CD14-positive monocyte (primary cell): ENCODE data around the gene CDKN2C. TPM values are rescaled to one million over a fixed set of nuclear protein-coding genes. Genes with fewer than 3 reads are reported as not detected.

Experiments used
- DNase-seq, 3 donors: peaks; one replicate each; pipeline ENCODE4 v3.0.0-alpha.2; 2011 to 2022
- H2AFZ ChIP-seq: 2 replicates; pipeline ENCODE4 v1.6.0; 2012; ENCODE audit warnings: mild to moderate bottlenecking, low read depth, low read length, inconsistent platforms; ENCODE audit not compliant: insufficient read depth, poor library complexity, severe bottlenecking
- H3K27ac ChIP-seq, 2 donors: 1 replicate in 1 of 2; 2 replicates in 1 of 2; pipeline ENCODE4 v1.5.1; 2012 to 2013; ENCODE audit warnings: low read length in 2 of 2, control low read depth in 1 of 2, inconsistent platforms in 1 of 2, low read depth in 1 of 2, mild to moderate bottlenecking in 1 of 2
- H3K27me3 ChIP-seq, 2 donors: one replicate each; pipeline versions ENCODE4 v1.6.0 to v1.6.1; 2011 to 2013; ENCODE audit warnings: low read length in 2 of 2; ENCODE audit not compliant: control insufficient read depth in 2 of 2, insufficient read depth in 2 of 2
- H3K36me3 ChIP-seq, 2 donors: replicated peaks in 1 of 2; 1 replicate in 1 of 2; 2 replicates in 1 of 2; pipeline versions ENCODE4 v1.5.1 to v1.6.1; 2012 to 2013; ENCODE audit warnings: low read length in 2 of 2, control low read depth in 1 of 2, inconsistent platforms in 1 of 2, mild to moderate bottlenecking in 1 of 2; ENCODE audit not compliant: insufficient read depth in 2 of 2, control insufficient read depth in 1 of 2
- H3K4me1 ChIP-seq, 2 donors: 1 replicate in 1 of 2; 2 replicates in 1 of 2; pipeline versions ENCODE4 v1.5.1 to v1.6.1; 2012 to 2013; ENCODE audit warnings: low read length in 2 of 2, control low read depth in 1 of 2, inconsistent platforms in 1 of 2, mild to moderate bottlenecking in 1 of 2, moderate library complexity in 1 of 2; ENCODE audit not compliant: insufficient read depth in 2 of 2, control insufficient read depth in 1 of 2
- H3K4me2 ChIP-seq: replicated peaks from 2 replicates; pipeline ENCODE3; 2012; ENCODE audit warnings: low read length, moderate library complexity, mild to moderate bottlenecking; ENCODE audit not compliant: poor library complexity, severe bottlenecking; ENCODE audit errors: extremely low read depth
- H3K4me3 ChIP-seq, 3 experiments: fragments of 200-600 bp in 1 of 3; sonication (generic) in 1 of 3; replicated peaks in 1 of 3; 1 replicate in 2 of 3; 2 replicates in 1 of 3; pipeline ENCODE4 v1.5.1; 2011 to 2013; ENCODE audit warnings: low read length in 3 of 3, mild to moderate bottlenecking in 3 of 3, control low read depth in 2 of 3, low read depth in 2 of 3, inconsistent platforms in 1 of 3, moderate library complexity in 1 of 3
- H3K79me2 ChIP-seq: 2 replicates; pipeline ENCODE4 v1.6.0; 2012; ENCODE audit warnings: mild to moderate bottlenecking, control low read depth, inconsistent platforms, low read length, moderate library complexity; ENCODE audit not compliant: insufficient read depth
- H3K9ac ChIP-seq: 2 replicates; pipeline ENCODE4 v1.6.0; 2017; ENCODE audit warnings: low read length, mild to moderate bottlenecking; ENCODE audit not compliant: insufficient read depth, poor library complexity, severe bottlenecking
- H3K9me3 ChIP-seq, 2 donors: replicated peaks in 1 of 2; 1 replicate in 1 of 2; 2 replicates in 1 of 2; pipeline versions ENCODE4 v1.5.1 to v1.6.1; 2012 to 2013; ENCODE audit warnings: low read length in 2 of 2, control low read depth in 1 of 2; ENCODE audit not compliant: control insufficient read depth in 1 of 2, insufficient read depth in 1 of 2
- H4K20me1 ChIP-seq: 2 replicates; pipeline ENCODE4 v1.6.0; 2012; ENCODE audit warnings: mild to moderate bottlenecking, low read length, control low read depth, moderate library complexity; ENCODE audit not compliant: insufficient read depth
- H3K27ac Mint-ChIP-seq, 7 donors: one replicate each; pipeline ENCODE4 v1.8.0; 2020; ENCODE audit warnings: mild to moderate bottlenecking in 7 of 7, mixed read lengths in 7 of 7, moderate library complexity in 6 of 7, inconsistent platforms in 2 of 7
- H3K27me3 Mint-ChIP-seq, 3 donors: one replicate each; pipeline ENCODE4 v1.8.0; 2021 to 2022; ENCODE audit warnings: low read depth in 3 of 3, mild to moderate bottlenecking in 3 of 3, mixed read lengths in 3 of 3, moderate library complexity in 3 of 3, inconsistent platforms in 1 of 3
- H3K36me3 Mint-ChIP-seq, 2 donors: one replicate each; pipeline ENCODE4 v1.8.0; 2020; ENCODE audit warnings: mixed read lengths in 2 of 2, inconsistent platforms in 1 of 2, mild to moderate bottlenecking in 1 of 2
- H3K4me1 Mint-ChIP-seq: one replicate; pipeline ENCODE4 v1.8.0; 2020; ENCODE audit warnings: mild to moderate bottlenecking, mixed read lengths
- H3K4me3 Mint-ChIP-seq, 2 donors: one replicate each; pipeline ENCODE4 v1.8.0; 2020; ENCODE audit warnings: mild to moderate bottlenecking in 2 of 2, mixed read lengths in 2 of 2, moderate library complexity in 1 of 2
- H3K9me3 Mint-ChIP-seq, 7 donors: one replicate each; pipeline ENCODE4 v1.8.0; 2020 to 2022; ENCODE audit warnings: mixed read lengths in 7 of 7, mild to moderate bottlenecking in 6 of 7, moderate library complexity in 6 of 7, inconsistent platforms in 2 of 7
- CTCF ChIP-seq: fragments of 200-600 bp; IDR thresholded peaks from one replicate; pipeline ENCODE4 v1.8.0; 2022; ENCODE audit warnings: antibody characterized with exemption, mild to moderate bottlenecking
- WGBS: methylation state at CpG from one replicate; pipeline ENCODE4 v1.1.5; 2013; ENCODE audit warnings: missing lambda C conversion rate; ENCODE audit not compliant: insufficient coverage; 5-methylcytosine and 5-hydroxymethylcytosine counted together
- intact Hi-C, 2 donors: fragments of 100-400 bp; cut with micrococcal nuclease; formaldehyde crosslinking; loops; one replicate each; pipeline versions ENCODE4 v1.15.0 to v1.15.1; 2023
- polyA plus RNA-seq, 3 donors: library from polyadenylated mRNA; depleted of rRNA in 1 of 3; unstranded in 2 of 3; stranded (reverse) in 1 of 3; fragments of 300-500 nt in 2 of 3; fragments of >200 nt in 1 of 3; fragmentation: Illumina TruSeq in 2 of 3; gene quantifications; 1 replicate in 2 of 3; 2 replicates in 1 of 3; pipeline ENCODE4 v1.2.3, GENCODE V29; 2012 to 2021

Gene CDKN2C
- polyA plus RNA-seq, 3 donors = 5.3 to 9.9 (median 7.4) TPM

- WGBS = no CpG with 5 or more reads among the region's 1 CpG
- no peak overlapping the region for H3K4me3 Mint-ChIP-seq
- H3K27ac Mint-ChIP-seq = no peak overlapping the region
- Histone ChIP-seq H3K27me3 (peaks cover 26 to 35% of the 10 kb centered on the region in 2 donors), H3K4me2 (no peak overlapping the region), H4K20me1 (no peaks in the 10 kb centered on the region), H3K27ac (no peak overlapping the region), H3K9ac (no peak overlapping the region), H3K4me3 (no peak overlapping the region), H3K9me3 (peaks cover 0 to 9% of the 10 kb centered on the region in 2 donors), H3K79me2 (peaks cover 46% of the 10 kb centered on the region), H3K36me3 (no peaks in the 10 kb centered on the region), H2AFZ (no peak overlapping the region), H3K4me1 (peaks cover 29 to 54% of the 10 kb centered on the region in 2 donors)
- no peak for DNase-seq
- peaks cover 40% of the 10 kb centered on the region for H3K4me1 Mint-ChIP-seq
- TF ChIP-seq CTCF = no peak
- intact Hi-C loops = loop anchor here in 1 of 2 donors (10.0 kb wide), 1 partner anchor 190 kb away; no protein-coding TSS in a partner anchor
- peaks cover 0 to 6% (median 1%) of the 10 kb centered on the region in 7 donors for H3K9me3 Mint-ChIP-seq
- peaks cover 26 to 37% (median 29%) of the 10 kb centered on the region in 3 donors for H3K27me3 Mint-ChIP-seq
- H3K36me3 Mint-ChIP-seq = peaks cover 20 to 22% of the 10 kb centered on the region in 2 donors
Observed at GRCh38 chr1:50974618-50974935, 4.5 kb downstream of the CDKN2C start.

- no peaks in the 10 kb centered on the region for H3K36me3 ChIP-seq
- intact Hi-C loops = loop anchor here in 1 of 2 donors (10.0 kb wide), 1 partner anchor 189 kb away; no protein-coding TSS in a partner anchor
- peaks cover 32 to 44% of the 10 kb centered on the region in 2 donors for H3K27me3 ChIP-seq
- no peak overlapping the region for H3K4me3 Mint-ChIP-seq
- peaks cover 40% of the 10 kb centered on the region for H3K4me1 Mint-ChIP-seq
- H3K9me3 Mint-ChIP-seq = peaks cover 0 to 5% (median 1%) of the 10 kb centered on the region in 7 donors
- H3K79me2 ChIP-seq = peaks cover 38% of the 10 kb centered on the region
- peaks cover 29 to 54% of the 10 kb centered on the region in 2 donors for H3K4me1 ChIP-seq
- peaks cover 0 to 9% of the 10 kb centered on the region in 2 donors for H3K9me3 ChIP-seq
- peaks cover 34 to 42% (median 36%) of the 10 kb centered on the region in 3 donors for H3K27me3 Mint-ChIP-seq
- H2AFZ ChIP-seq = no peak overlapping the region
- H3K27ac Mint-ChIP-seq = no peak overlapping the region
- no peaks in the 10 kb centered on the region for H4K20me1 ChIP-seq
- no peak overlapping the region for H3K4me3 ChIP-seq
- no CpG with 5 or more reads among the region's 1 CpG for WGBS
- H3K27ac ChIP-seq = no peak overlapping the region
- peaks cover 22 to 23% of the 10 kb centered on the region in 2 donors for H3K36me3 Mint-ChIP-seq
- no peak for DNase-seq
- no peak overlapping the region for H3K9ac ChIP-seq
- H3K4me2 ChIP-seq = no peak overlapping the region
- TF ChIP-seq CTCF = no peak
Observed at GRCh38 chr1:50975436-50975835, 5.4 kb downstream of the CDKN2C start.
